ENCODE results near the gene GADL1. TPM values are rescaled to one million over a fixed set of nuclear protein-coding genes. Genes with fewer than 3 reads are reported as not detected.
A peak's percentile ranks its signal among the peaks of the same experiment; 100 is the strongest.

Gene GADL1
- total and polyA plus RNA-seq, 2 experiments from 2014 or later = 0.13 TPM; not detected in 1

- H3K4me1 ChIP-seq (ENCODE audit: insufficient read depth) = no peaks in the 10 kb centered on the region
- no peaks in the 10 kb centered on the region for H3K9me2 ChIP-seq (replicated peaks; ENCODE audit: insufficient read depth)
- no peaks in the 10 kb centered on the region for H3K9me3 ChIP-seq (ENCODE audit: low read depth)
- no peaks in the 10 kb centered on the region for H3K79me2 ChIP-seq
- WGBS (ENCODE audit: low lambda C conversion rate, missing lambda C conversion rate) = 100% methylated on average over 2 of the region's 2 CpGs
- H3K4me2 ChIP-seq = no peak overlapping the region
- H4K20me1 ChIP-seq (ENCODE audit: insufficient read depth, poor library complexity, severe bottlenecking) = no peaks in the 10 kb centered on the region
- H3K27me3 ChIP-seq = no peaks in the 10 kb centered on the region
- no peak overlapping the region for H2AFZ ChIP-seq
- H3K27ac ChIP-seq = no peak overlapping the region
- no peak for DNase-seq (ENCODE audit: low spot score)
- no peaks in the 10 kb centered on the region for H3K36me3 ChIP-seq (replicated peaks; ENCODE audit: insufficient read depth, low read depth)
- TF ChIP-seq EZH2 (IDR thresholded peaks at IDR 0.05; ENCODE audit: borderline replicate concordance) (no peak), CTCF (IDR thresholded peaks at IDR 0.05; ENCODE audit: poor library complexity) (no peak), EZH2phosphoT487 (IDR thresholded peaks at IDR 0.05; ENCODE audit: low read depth, severe bottlenecking, unreplicated experiment) (no peak)
- no peak overlapping the region for H3K4me3 ChIP-seq
Observed at GRCh38 chr3:30774062-30774461, 120.4 kb downstream of the GADL1 start.

GRCh38 chr3:30770387-30770786 is 124.1 kb downstream of the GADL1 start:
- Histone ChIP-seq H4K20me1 (ENCODE audit: insufficient read depth, poor library complexity, severe bottlenecking) (no peaks in the 10 kb centered on the region), H3K9me2 (replicated peaks; ENCODE audit: insufficient read depth) (no peaks in the 10 kb centered on the region), H3K36me3 (replicated peaks; ENCODE audit: insufficient read depth, low read depth) (no peaks in the 10 kb centered on the region), H3K27ac (no peak overlapping the region), H3K4me2 (no peak overlapping the region), H2AFZ (no peak overlapping the region), H3K9me3 (ENCODE audit: low read depth) (no peaks in the 10 kb centered on the region), H3K4me3 (no peak overlapping the region), H3K79me2 (no peaks in the 10 kb centered on the region), H3K4me1 (ENCODE audit: insufficient read depth) (no peaks in the 10 kb centered on the region), H3K27me3 (no peaks in the 10 kb centered on the region)
- TF ChIP-seq CTCF (IDR thresholded peaks at IDR 0.05; ENCODE audit: poor library complexity) = no peak
- no peak for TF ChIP-seq EZH2phosphoT487 (IDR thresholded peaks at IDR 0.05; ENCODE audit: low read depth, severe bottlenecking, unreplicated experiment)
- no peak for TF ChIP-seq EZH2 (IDR thresholded peaks at IDR 0.05; ENCODE audit: borderline replicate concordance)
- DNase-seq (ENCODE audit: low spot score) = peak; percentile 69
- WGBS (ENCODE audit: low lambda C conversion rate, missing lambda C conversion rate) = 58% methylated on average over 3 of the region's 3 CpGs

- no peaks in the 10 kb centered on the region for H3K27me3 ChIP-seq
- peak; percentile 84 for DNase-seq (ENCODE audit: low spot score)
- no peak overlapping the region for H3K4me2 ChIP-seq
- WGBS (ENCODE audit: low lambda C conversion rate, missing lambda C conversion rate) = 67% methylated on average over 9 of the region's 9 CpGs
- H4K20me1 ChIP-seq (ENCODE audit: insufficient read depth, poor library complexity, severe bottlenecking) = no peaks in the 10 kb centered on the region
- no peak overlapping the region for H2AFZ ChIP-seq
- H3K4me1 ChIP-seq (ENCODE audit: insufficient read depth) = no peaks in the 10 kb centered on the region
- H3K9me3 ChIP-seq (ENCODE audit: low read depth) = no peaks in the 10 kb centered on the region
- H3K4me3 ChIP-seq = no peak overlapping the region
- no peaks in the 10 kb centered on the region for H3K9me2 ChIP-seq (replicated peaks; ENCODE audit: insufficient read depth)
- no peak for TF ChIP-seq EZH2phosphoT487 (IDR thresholded peaks at IDR 0.05; ENCODE audit: low read depth, severe bottlenecking, unreplicated experiment)
- no peak for TF ChIP-seq EZH2 (IDR thresholded peaks at IDR 0.05; ENCODE audit: borderline replicate concordance)
- TF ChIP-seq CTCF (IDR thresholded peaks at IDR 0.05; ENCODE audit: poor library complexity) = peak; percentile 85
- H3K36me3 ChIP-seq (replicated peaks; ENCODE audit: insufficient read depth, low read depth) = no peaks in the 10 kb centered on the region
- no peak overlapping the region for H3K27ac ChIP-seq
- no peaks in the 10 kb centered on the region for H3K79me2 ChIP-seq
Observed at GRCh38 chr3:30768703-30769550, 125.5 kb downstream of the GADL1 start.

Data from hepatocyte (in vitro differentiated cells).